GM21515 (cell line): ENCODE data around the gene PNPLA5.

Source experiments
- ATAC-seq: cut with Tn5 transposase; IDR thresholded peaks from one replicate; pipeline ENCODE4 v1.9.1; 2021; ENCODE audit not compliant: unreplicated experiment

The PNPLA5 gene

DNA sequence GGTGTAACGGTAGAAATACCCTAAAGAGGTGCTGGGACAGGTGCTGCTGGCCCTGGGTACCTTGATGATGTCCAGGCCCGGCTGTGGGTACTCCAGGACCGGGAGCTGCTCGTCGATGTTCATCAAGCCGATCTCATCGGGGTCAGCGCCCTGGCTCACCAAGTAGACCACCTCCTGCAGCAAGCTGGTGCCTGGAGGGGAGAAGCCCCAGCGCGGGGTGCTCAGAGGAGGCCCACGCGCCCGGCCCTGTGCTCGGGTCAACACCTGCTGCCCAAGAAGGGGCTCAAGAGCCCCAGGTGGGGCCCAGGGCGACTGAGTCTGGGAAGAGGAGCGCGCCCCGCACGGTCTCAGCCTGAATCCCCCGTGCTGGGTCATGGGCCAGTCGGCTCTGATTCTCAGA, 50.1 kb downstream of the PNPLA5 start:
- ATAC-seq: no peak

DNA sequence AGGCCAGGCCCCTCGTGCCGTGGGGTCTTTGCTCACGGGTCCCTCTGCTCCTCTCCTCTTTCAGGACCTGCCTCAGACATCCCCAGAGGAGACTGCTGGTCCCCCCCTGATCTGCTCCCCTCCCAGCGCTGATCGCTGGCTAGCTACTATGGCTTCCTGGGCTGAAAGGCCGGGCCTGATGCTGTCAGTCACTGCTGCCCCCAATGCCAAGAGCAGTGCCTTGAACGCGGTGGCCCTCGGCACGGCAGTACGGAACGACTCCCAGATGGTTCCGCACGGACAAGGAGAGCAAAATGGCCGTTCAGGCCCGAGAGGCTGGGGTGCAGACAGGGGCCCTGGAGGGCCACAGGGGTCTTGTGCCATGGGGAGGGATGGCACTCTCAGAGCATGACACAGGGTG, 51.0 kb downstream of the PNPLA5 start:
- ATAC-seq: no peak

GRCh38 chr22:43840431-43840830, 51.4 kb downstream of the PNPLA5 start:
- no peak for ATAC-seq

DNA sequence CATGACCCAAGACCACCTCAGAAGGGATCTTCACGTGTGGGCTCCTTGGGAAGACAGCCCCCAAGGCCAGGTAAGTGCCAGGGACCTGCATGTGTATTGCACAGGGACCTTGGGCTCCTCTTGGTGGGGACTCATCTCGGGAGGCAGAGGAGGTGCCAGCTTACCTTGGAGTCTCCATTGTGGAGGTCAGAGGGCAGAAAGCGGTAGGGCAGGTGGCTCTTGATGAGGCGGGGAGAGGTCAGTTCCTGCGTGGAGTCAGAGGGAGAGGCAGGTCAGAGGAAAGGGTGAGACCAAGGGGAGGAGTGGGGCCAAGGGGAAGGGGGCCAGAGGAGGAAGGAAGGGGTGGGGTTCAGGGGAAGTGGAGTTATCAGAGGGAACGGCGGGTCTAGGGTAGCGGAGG, 52.0 kb downstream of the PNPLA5 start:
- no peak for ATAC-seq

- no peak for ATAC-seq
Observed at GRCh38 chr22:43838571-43839307, 53.1 kb downstream of the PNPLA5 start.

DNA sequence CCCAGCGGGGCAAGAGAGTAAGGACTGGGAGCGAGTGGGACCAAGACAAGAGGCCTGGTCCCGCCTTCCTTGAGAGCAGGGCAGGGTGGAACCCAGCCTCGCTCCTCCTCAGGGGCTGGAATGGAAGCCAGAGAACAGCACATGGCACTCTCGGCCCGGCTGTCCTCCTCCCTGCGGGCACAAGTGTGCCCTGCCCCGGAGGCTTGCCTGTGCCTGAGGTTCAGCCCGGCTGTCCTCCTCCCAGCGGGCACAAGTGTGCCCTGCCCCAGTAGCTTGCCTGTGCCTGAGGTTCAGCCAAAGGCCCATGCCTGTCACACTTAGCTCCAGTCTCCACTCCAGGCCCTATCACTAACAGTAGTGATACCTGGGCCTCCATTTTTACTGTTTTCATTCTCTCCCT, 53.7 kb downstream of the PNPLA5 start:
- ATAC-seq: no peak

DNA sequence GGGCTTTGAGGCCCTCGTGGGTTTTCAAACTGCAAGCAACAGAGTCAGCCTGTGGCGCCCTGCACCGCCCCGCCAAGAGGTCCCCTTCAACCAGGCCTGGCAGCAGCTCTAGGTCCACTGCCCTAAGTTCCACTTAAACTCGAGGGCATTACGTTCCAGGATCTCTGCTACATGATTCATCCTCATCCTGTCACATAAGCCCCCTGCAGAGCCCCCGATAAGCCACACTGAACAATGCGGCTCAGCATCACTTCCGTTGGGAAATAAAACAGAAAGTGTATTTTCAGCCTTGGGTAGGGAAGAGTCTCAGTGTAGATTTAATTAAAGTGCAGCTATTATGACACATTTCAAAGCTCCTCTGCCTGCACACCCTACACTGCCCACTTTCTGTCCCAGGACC, 54.1 kb downstream of the PNPLA5 start:
- no peak for ATAC-seq

DNA sequence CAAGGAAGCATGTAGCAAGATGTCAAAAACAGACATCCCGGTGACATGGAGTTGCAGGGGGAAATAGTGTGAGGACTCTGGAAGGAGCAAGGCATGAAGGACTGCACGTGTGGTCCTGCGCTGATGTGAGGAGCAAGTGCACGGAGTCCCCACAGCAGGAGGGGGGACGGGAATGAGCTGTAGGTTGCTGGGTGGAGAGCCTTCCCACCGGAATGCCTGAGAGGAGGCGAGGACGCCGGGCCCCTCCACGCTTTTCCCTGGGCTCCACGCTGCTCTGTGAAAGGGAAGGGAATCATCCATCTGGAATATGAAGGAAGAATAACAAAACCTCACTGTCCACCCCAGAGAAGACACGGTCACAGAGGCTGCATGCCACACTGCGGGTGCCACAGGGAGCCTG, 56.1 kb downstream of the PNPLA5 start:
- ATAC-seq: no peak

DNA sequence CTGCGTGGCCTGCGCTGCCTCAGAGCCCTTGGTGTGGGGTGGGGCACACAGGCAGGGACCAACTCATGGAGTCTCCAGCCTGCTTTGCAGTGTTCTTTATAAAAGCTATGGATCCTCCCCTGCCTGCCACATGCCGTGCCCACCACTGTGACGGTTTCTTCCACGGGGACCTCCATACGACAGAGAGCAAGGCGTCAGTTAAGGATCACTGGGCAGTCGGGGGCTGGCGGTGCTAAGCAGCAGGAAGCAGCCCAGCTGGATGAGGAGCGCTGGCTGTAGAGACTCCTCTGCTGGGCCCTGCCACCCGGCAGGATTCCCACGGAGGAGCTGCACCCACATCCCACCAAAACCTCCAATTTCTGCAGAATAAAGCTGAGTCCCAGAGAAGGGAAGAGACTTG, 56.6 kb downstream of the PNPLA5 start:
- ATAC-seq: no peak

DNA sequence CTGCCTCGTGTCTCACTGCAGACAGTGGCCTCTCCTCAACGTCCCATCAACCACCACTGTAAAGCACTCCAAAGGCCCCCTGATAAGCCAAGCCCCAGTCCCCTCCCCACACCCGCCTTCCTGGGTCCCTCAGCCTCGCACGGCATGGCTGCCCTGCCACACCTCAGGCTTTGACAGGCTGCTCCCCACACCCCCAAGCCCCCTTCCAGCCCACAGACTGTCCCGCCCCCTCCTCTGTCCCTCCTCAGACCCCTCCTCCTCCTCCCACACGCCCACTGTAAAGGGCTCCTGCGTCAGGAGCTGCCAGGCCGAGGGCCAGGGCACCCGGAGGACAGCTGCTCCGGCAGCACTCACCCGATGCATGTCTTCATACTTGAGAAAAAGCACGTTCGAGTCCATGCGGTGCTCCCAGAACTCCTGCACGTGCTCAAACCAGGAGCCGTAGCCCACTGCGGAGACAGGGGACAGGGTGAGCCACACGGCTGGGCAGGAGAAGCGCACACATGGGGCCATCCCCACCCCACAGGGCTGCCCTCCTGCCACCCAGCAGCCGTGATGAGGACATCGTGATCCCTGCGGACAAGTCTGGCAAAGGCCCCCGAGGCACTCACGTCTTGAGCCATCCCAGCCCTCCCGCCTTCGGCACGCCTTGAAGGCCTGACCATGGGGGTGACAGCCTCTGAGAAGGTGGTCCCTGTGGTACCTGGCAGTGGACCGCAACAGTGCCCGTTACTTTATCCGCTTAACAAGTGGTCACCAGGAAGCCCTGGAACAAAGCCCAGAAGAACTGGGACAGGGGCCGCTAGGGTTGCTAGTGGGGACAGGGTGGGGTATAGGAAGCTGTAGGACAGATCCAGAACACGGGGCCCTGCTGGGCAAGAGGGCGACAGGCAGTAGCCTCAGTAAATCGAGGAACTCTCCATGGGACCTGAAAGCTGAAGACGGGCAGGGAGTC, 58.2 kb downstream of the PNPLA5 start:
- no peak for ATAC-seq

DNA sequence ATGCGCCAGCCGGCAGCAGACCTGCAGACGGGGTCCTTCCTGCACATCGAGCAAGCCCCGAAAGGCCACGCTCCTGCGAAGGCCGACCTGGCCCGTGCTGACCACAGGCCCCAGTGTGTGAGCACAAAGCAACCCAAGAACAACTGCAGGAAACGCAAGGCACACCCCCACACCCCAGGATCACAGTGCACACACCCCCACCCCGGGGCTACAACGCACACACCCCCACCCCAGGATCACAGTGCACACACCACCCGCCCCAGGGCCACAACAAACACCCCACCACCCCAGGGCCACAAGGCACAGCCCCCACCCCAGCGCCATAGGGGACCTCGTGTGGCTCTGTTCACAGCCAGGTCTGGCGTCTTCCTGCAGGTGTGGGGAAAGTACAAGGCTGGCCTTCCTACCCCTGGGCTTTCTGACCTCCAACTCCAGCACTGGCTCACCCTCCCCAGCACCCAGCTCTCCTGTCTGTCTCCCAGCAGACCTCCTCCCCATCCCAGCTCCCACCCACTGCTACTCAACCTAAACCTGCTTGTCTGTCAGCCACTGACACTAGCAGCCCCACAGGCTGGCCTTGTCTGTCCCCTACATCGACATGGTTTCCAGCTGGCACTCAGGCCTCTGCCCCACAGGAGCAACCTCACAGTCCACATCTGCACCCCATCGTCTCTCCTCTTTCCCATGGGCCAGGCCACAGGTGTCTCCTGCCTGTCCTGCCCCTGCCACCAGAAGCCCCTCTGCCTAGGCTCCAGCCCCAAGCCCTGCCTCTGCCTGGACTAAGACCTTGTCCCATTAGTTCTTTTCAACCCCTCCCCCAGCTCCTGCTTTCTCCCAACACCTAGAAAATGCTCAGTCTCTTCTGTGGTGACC, 59.2 kb downstream of the PNPLA5 start:
- no peak for ATAC-seq

GRCh38 chr22:43831561-43832392, 60.0 kb downstream of the PNPLA5 start:
- ATAC-seq: no peak

DNA sequence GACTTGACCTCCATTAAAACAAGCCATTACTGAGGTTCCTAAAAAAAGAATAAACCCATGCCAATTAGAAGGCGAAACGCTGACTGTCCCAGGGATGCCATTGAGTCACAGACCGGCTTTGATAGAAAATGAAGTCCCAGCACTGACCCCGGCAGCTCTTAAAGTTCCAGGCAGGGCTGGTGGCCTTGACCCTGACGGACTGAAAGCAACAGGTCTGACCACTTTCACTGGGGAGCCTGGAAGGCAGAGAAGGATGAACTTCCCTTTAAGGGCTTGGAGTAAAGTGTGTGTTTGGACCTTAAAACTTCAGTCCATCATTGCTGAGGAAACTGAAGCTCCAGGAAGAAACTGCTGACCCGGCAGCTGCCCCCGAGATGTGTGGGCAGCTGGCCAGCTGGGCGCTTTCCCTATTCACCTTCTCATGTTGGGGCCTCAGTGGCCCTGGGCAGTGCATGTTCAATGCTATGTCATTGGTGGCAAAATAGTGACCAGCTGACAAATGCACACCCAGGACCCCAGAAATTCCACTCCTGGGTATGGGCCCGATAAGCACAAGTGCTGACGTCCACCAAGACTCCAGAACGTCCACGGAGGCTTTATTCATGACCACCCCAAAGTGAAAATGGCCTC, 60.8 kb downstream of the PNPLA5 start:
- no peak for ATAC-seq

DNA sequence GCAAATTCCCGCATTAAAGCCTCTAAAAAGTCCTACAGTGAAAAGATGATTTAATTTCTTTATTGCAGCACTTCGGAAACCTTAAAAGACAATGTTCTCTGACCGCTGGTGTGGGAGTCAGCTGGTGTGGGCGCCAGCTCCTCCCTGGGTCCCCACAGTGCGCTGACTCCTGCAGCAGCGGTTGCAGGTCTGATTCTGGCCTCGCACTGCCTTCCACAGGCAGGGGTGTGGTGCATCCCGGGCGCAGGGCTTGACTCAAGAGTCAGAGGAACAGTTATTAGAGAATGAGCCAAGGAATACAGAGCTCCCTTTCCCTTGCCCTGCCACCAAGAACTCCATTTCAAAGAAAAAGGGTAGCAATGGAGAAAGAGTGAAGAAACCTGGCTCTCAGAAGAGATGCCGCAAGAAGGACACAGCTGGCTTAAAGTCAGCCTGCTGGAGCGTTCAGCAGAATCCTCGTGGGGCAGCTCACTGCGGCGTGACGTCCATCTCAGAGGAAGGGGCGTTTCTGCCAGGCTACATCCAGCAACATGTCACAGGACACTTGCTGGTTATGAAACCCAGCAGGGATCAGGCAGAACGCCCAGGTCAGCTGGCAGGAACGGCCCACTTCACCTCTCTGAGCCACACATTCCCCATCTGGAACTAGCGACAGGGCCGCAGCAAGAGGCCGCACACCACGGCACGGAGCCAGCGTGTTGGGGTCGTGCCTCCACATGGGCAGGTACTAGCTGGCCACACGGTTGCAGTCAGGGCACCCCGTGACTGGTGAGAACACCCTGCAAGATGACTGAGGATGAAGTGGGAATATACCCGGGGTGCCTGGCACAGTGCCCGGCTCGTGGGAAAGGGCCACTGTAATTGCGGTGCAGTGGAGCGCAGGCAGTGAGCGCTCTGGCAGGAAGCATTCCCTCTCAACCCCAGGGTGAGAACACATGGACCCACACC, 61.6 kb downstream of the PNPLA5 start:
- no peak for ATAC-seq
